Kasumi-1 (cell line): Measurements from ENCODE around the gene MMP3.

Experiments
- DNase-seq, 2 experiments: peaks; one replicate each; lab custom pipeline; 2025; lab: John Stamatoyannopoulos, UW

Gene MMP3

GRCh38 chr11:102791271-102792036 lies 52.0 kb downstream of the MMP3 start:
- no peak for DNase-seq

- no peak for DNase-seq
Measured at GRCh38 chr11:102788334-102788995, 54.9 kb downstream of the MMP3 start.
